Measurements from ENCODE around the gene ATP5F1A.
"Not testable (repeated sequence)": the region's sequence is repeated elsewhere in the genome, so short reads cannot be mapped to it uniquely, and the experiment has no call there.

ATP5F1A gene

GRCh38 chr18:46072959-46073358 is 25.1 kb downstream of the ATP5F1A start:
- DNase-seq = no peak

GRCh38 chr18:46072376-46072867 is 25.7 kb downstream of the ATP5F1A start:
- DNase-seq = no peak

GRCh38 chr18:46071653-46072375 is 26.3 kb downstream of the ATP5F1A start, which contains the start of gene PSTPIP2:
PSTPIP2 (minus strand) TSS chr18:46072260; CDS start chr18:46072188, 72 bp downstream.
- peak; percentile 68 to 69 for DNase-seq

- DNase-seq = peak in 1 of 2 donors; percentile 14
These were observed 27.1 kb downstream of the ATP5F1A start for GRCh38 chr18:46070815-46071652.

- no peak for DNase-seq
These were observed 27.9 kb downstream of the ATP5F1A start for GRCh38 chr18:46070232-46070631.

GRCh38 chr18:46069524-46069923 is 28.6 kb downstream of the ATP5F1A start:
- no peak for DNase-seq

- no peak for DNase-seq
These were observed 29.3 kb downstream of the ATP5F1A start for GRCh38 chr18:46068763-46069162.

- DNase-seq = no peak
These were observed 30.6 kb downstream of the ATP5F1A start for GRCh38 chr18:46067438-46068007.

- no peak for DNase-seq
These were observed 35.3 kb downstream of the ATP5F1A start for GRCh38 chr18:46062781-46063180.

GRCh38 chr18:46061796-46062195 is 36.3 kb downstream of the ATP5F1A start:
- DNase-seq = no peak

- no peak for DNase-seq
These were observed 36.7 kb downstream of the ATP5F1A start for GRCh38 chr18:46061387-46061786.

- no peak for DNase-seq
These were observed 37.7 kb downstream of the ATP5F1A start for GRCh38 chr18:46060359-46060841.

GRCh38 chr18:46055838-46056230 is 42.3 kb downstream of the ATP5F1A start:
- no peak for DNase-seq

GRCh38 chr18:46054956-46055837 is 42.9 kb downstream of the ATP5F1A start:
- DNase-seq = peak in 1 of 2 donors; percentile 29

- no peak for DNase-seq
These were observed 44.6 kb downstream of the ATP5F1A start for GRCh38 chr18:46053368-46054095.

GRCh38 chr18:46051731-46052461 is 46.2 kb downstream of the ATP5F1A start:
- DNase-seq = peak in 1 of 2 donors; percentile 2

- DNase-seq = no peak
These were observed 47.8 kb downstream of the ATP5F1A start for GRCh38 chr18:46050268-46050667.

GRCh38 chr18:46048641-46049040 is 49.5 kb downstream of the ATP5F1A start:
- DNase-seq = no peak

GRCh38 chr18:46047369-46047768 is 50.7 kb downstream of the ATP5F1A start:
- DNase-seq = not testable (repeated sequence)

- no peak for DNase-seq
These were observed 51.4 kb downstream of the ATP5F1A start for GRCh38 chr18:46046688-46047087.

GRCh38 chr18:46046126-46046525 is 52.0 kb downstream of the ATP5F1A start:
- no peak for DNase-seq
